Parathyroid adenoma (tissue), 2 donors: ENCODE data around the gene AK1.

ENCODE experiments used
- H2AFZ ChIP-seq: fragments of 300-600 bp; sonication (generic); one replicate; pipeline ENCODE4 v1.7.0; 2017; ENCODE audit warnings: antibody characterized with exemption, mild to moderate bottlenecking
- H3K27ac ChIP-seq: fragments of 300-600 bp; sonication (generic); one replicate; pipeline ENCODE4 v1.7.0; 2017
- H3K27me3 ChIP-seq: fragments of 300-600 bp; sonication (generic); one replicate; pipeline ENCODE4 v1.7.0; 2017; ENCODE audit warnings: low read length; ENCODE audit not compliant: control insufficient read depth, insufficient read depth
- H3K36me3 ChIP-seq: fragments of 300-600 bp; sonication (generic); one replicate; pipeline ENCODE4 v1.7.0; 2017; ENCODE audit warnings: low read length; ENCODE audit not compliant: control insufficient read depth, insufficient read depth
- H3K4me1 ChIP-seq: fragments of 300-600 bp; sonication (generic); one replicate; pipeline ENCODE4 v1.7.0; 2017; ENCODE audit warnings: control low read depth
- H3K4me2 ChIP-seq: fragments of 300-600 bp; sonication (generic); one replicate; pipeline ENCODE4 v1.7.0; 2017; ENCODE audit warnings: low read length
- H3K4me3 ChIP-seq: fragments of 300-600 bp; sonication (generic); one replicate; pipeline ENCODE4 v1.7.0; 2017; ENCODE audit warnings: low read depth, low read length
- H3K79me2 ChIP-seq: fragments of 300-600 bp; sonication (generic); one replicate; pipeline ENCODE4 v1.7.0; 2017; ENCODE audit warnings: control low read depth
- H3K9ac ChIP-seq: fragments of 300-600 bp; sonication (generic); one replicate; pipeline ENCODE4 v1.7.0; 2017; ENCODE audit warnings: mild to moderate bottlenecking
- H3K9me3 ChIP-seq: fragments of 300-600 bp; sonication (generic); one replicate; pipeline ENCODE4 v1.7.0; 2017; ENCODE audit warnings: low read length; ENCODE audit not compliant: control insufficient read depth
- CTCF ChIP-seq: fragments of 300-600 bp; sonication (generic); IDR thresholded peaks from one replicate; pipeline ENCODE4 v1.7.0; 2017; ENCODE audit warnings: antibody characterized with exemption, mild to moderate bottlenecking
- donor health status: primary hyperparathyroidism.

Gene AK1

DNA sequence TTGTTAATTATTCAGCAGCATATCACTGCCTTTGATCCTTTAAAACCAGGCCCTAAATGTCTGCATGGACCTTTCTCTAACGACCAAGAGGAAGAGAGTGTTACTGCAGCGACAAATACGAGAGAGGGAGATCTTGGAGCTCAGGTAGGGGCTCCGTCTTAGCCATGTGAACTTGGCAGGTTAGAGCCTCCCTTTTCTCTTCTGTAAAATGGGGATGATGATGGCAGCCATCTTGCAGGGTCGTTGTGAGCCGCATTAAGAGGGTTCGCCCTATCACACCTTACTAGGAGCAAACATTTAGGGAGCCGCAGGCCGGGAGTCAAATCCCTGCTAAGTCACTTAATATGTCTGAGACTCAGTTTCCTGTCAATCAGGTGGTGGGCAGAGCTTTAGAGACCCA is 24.6 kb downstream of the AK1 start:
- H3K27ac ChIP-seq, result no peak overlapping the region
- H3K4me1 ChIP-seq, result no peaks in the 10 kb centered on the region
- peaks cover 4% of the 10 kb centered on the region for H3K9me3 ChIP-seq
- H3K4me2 ChIP-seq, result peak overlapping the region; percentile 19
- no peaks in the 10 kb centered on the region for H3K27me3 ChIP-seq
- no peaks in the 10 kb centered on the region for H3K36me3 ChIP-seq
- no peak overlapping the region for H3K9ac ChIP-seq
- peak overlapping the region; percentile 17 for H3K4me3 ChIP-seq
- H2AFZ ChIP-seq, result no peak overlapping the region
- no peak for TF ChIP-seq CTCF
- no peaks in the 10 kb centered on the region for H3K79me2 ChIP-seq

DNA sequence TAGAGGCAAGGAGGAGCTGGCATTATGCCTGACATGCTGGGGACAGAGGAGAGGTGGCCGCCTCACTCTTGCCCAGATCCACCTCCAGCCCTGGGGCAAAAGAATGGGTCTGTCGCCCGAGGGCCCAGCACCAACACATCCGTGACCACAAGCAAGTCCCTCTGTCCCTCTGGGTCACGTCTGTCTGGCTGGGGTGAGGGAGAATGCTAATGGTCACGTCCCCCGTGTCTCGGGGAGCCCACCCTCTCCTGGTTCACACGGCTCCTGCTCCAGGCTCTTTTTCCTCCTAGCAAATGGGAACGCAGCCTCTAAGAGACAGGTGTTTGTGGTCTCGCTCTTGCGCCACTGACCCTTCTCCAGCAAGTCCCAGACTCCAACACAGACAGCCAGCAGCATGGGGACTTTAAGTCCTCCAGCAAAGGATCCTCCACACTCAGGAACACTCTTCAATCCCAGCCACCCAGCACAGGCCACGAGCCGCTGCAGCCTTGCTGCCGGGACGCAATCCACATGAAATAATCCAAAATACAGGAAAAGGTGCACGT is 27.1 kb downstream of the AK1 start:
- no peak overlapping the region for H3K4me2 ChIP-seq
- H3K27me3 ChIP-seq, result no peaks in the 10 kb centered on the region
- H3K79me2 ChIP-seq, result no peaks in the 10 kb centered on the region
- H3K36me3 ChIP-seq, result no peaks in the 10 kb centered on the region
- H3K4me3 ChIP-seq, result peak overlapping the region; percentile 11
- H3K9me3 ChIP-seq, result peaks cover 4% of the 10 kb centered on the region
- no peak overlapping the region for H2AFZ ChIP-seq
- no peak for TF ChIP-seq CTCF
- H3K27ac ChIP-seq, result no peak overlapping the region
- no peaks in the 10 kb centered on the region for H3K4me1 ChIP-seq
- no peak overlapping the region for H3K9ac ChIP-seq

DNA sequence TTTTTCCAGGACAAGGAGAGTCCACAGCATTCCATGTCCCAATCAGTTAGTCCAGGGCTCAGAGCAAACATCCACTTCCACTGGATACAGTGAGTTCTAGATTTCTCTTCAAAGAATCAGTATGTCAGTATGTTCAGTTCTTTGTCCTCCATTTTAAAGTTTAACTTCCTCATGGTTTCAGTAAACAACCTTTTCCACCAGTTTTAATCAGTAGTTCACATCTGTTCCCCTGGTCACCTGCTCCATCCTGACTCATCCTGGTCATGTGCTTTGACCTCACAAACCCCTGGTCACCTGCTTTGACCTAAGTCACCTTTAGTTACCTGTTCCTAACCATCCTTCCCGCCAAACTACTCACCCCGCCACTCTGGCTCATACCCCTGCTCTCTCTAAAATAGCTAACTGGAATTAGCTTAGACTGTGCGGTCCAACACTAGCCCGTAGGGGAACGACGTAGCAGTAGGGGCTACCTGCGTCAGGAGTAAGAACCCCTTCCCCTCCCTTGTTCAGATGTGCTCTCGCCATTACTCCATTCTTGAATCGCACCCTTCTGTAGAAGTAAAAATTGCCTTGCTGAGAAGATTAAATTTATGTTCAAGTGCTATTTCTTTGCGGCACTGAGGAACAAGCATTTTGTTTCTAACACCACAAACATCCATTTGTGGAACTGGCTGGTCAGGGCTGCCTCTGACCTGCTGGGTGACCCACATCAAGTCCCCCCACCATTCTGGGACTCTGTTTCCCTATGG is 28.5 kb downstream of the AK1 start:
- Histone ChIP-seq H3K4me2 (no peak overlapping the region), H3K27me3 (no peaks in the 10 kb centered on the region), H3K36me3 (no peaks in the 10 kb centered on the region), H3K4me3 (no peak overlapping the region), H3K9ac (no peak overlapping the region), H3K27ac (no peak overlapping the region), H2AFZ (no peak overlapping the region), H3K4me1 (no peaks in the 10 kb centered on the region), H3K79me2 (no peaks in the 10 kb centered on the region), H3K9me3 (peaks cover 4% of the 10 kb centered on the region)
- TF ChIP-seq CTCF, result no peak

GRCh38 chr9:127847833-127848755 is 29.4 kb downstream of the AK1 start:
- Histone ChIP-seq H3K4me2 (no peak overlapping the region), H2AFZ (no peak overlapping the region), H3K27me3 (no peaks in the 10 kb centered on the region), H3K9me3 (peaks cover 4% of the 10 kb centered on the region), H3K27ac (no peak overlapping the region), H3K4me1 (no peaks in the 10 kb centered on the region), H3K79me2 (no peaks in the 10 kb centered on the region), H3K36me3 (no peaks in the 10 kb centered on the region), H3K4me3 (no peak overlapping the region), H3K9ac (no peak overlapping the region)
- TF ChIP-seq CTCF, result no peak
